Astrocyte (in vitro differentiated cells and primary cell): ENCODE results near the gene PRMT3.

Experiments
- EZH2 ChIP-seq: IDR thresholded peaks from 2 replicates; pipeline ENCODE4 v1.6.1; 2012; ENCODE audit warnings: mild to moderate bottlenecking, low read length, inconsistent platforms; ENCODE audit not compliant: insufficient read depth
- TF ChIP-seq, protein P1 (sequence below): IDR thresholded peaks from 2 replicates; pipeline ENCODE4 v1.5.1; 2011; ENCODE audit warnings: low read depth, mild to moderate bottlenecking, inconsistent platforms, low read length, moderate library complexity; ENCODE audit not compliant: insufficient read depth

DNA sequence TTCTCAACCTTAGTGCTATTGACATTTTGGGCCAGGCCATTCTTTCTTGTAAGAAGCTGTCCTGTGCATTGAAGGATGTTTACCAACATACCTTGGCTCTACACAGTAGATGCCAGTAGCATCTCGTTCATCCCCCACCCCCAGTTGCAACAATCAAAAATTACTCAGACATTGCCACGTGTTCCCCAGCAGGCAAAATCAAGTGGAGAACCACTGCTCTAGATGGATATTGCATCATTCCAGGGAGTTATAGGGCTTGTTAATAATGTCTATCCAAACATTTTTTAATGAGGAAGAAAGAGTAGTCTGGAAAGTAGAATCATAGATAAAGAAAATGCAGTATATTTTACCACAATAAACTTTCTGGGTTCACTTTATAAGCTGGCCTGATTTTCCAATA, 64.1 kb downstream of the PRMT3 start:
- TF ChIP-seq EZH2 = no peak
- TF ChIP-seq, protein P1, sequence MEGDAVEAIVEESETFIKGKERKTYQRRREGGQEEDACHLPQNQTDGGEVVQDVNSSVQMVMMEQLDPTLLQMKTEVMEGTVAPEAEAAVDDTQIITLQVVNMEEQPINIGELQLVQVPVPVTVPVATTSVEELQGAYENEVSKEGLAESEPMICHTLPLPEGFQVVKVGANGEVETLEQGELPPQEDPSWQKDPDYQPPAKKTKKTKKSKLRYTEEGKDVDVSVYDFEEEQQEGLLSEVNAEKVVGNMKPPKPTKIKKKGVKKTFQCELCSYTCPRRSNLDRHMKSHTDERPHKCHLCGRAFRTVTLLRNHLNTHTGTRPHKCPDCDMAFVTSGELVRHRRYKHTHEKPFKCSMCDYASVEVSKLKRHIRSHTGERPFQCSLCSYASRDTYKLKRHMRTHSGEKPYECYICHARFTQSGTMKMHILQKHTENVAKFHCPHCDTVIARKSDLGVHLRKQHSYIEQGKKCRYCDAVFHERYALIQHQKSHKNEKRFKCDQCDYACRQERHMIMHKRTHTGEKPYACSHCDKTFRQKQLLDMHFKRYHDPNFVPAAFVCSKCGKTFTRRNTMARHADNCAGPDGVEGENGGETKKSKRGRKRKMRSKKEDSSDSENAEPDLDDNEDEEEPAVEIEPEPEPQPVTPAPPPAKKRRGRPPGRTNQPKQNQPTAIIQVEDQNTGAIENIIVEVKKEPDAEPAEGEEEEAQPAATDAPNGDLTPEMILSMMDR = no peak
